Activated T-helper 1 cell treated with Interleukin-2 at 50 U/mL for 16 hours (primary cell): ENCODE results near the gene HIPK3.
"Not testable (repeated sequence)": the region's sequence is repeated elsewhere in the genome, so short reads cannot be mapped to it uniquely, and the experiment has no call there.

ENCODE experiments used
- DNase-seq: peaks from one replicate; pipeline ENCODE4 v3.0.0-alpha.2; 2020; ENCODE audit warnings: low read depth

Gene HIPK3

GRCh38 chr11:33259869-33260268 lies 2.7 kb downstream of the HIPK3 start:
- DNase-seq: no peak

GRCh38 chr11:33261350-33261749 lies 4.2 kb downstream of the HIPK3 start:
- not testable (repeated sequence) for DNase-seq

DNA sequence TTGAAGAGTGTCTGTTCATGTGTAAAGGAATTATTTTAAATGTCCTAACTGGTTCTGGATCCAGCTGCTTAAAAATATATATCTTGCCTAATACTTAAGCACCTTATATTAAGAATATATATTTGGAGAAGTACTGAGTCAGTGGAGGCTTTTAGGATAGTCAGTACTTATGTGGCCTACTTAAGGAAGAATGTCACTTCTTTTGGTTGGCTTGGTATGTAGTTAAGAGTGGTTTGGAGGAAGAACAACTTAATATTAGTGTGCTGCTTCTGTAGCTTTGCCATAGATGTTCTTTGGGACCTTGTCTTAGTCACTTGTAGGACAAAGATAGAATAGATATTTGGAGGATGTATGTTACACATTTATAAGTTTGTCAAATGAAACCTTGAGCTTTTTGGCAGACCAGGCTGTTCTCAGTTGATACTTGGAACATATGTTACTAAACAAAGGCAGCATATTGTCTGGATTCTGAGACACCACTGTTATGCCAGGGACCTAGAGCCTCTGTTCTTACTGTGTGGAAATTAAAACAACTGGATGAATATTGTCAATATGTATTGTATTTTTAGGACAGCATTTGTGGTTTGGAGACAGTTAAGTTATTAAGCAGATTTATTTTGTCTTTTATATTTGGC lies 4.9 kb downstream of the HIPK3 start:
- DNase-seq: no peak

DNA sequence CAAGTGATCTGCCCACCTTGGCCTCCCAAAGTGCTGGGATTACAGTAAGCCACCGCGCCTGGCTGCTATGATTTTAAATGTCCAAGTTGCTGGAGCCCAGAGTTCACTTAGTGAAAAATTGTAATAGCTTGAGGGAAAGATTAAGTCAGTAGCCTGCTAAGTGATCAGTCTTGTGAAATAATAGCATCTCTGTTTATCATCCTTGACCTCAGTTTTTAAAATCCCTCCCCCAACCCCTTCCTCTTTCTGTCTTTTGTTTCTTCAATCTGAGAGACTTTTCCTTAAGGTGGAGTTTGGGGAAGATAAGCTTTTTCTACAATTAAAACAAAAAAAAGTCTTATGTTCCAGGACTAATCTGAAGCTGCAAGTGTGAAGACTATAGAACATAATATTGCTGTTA lies 6.4 kb downstream of the HIPK3 start:
- no peak for DNase-seq

GRCh38 chr11:33264926-33265325 lies 7.7 kb downstream of the HIPK3 start:
- no peak for DNase-seq

DNA sequence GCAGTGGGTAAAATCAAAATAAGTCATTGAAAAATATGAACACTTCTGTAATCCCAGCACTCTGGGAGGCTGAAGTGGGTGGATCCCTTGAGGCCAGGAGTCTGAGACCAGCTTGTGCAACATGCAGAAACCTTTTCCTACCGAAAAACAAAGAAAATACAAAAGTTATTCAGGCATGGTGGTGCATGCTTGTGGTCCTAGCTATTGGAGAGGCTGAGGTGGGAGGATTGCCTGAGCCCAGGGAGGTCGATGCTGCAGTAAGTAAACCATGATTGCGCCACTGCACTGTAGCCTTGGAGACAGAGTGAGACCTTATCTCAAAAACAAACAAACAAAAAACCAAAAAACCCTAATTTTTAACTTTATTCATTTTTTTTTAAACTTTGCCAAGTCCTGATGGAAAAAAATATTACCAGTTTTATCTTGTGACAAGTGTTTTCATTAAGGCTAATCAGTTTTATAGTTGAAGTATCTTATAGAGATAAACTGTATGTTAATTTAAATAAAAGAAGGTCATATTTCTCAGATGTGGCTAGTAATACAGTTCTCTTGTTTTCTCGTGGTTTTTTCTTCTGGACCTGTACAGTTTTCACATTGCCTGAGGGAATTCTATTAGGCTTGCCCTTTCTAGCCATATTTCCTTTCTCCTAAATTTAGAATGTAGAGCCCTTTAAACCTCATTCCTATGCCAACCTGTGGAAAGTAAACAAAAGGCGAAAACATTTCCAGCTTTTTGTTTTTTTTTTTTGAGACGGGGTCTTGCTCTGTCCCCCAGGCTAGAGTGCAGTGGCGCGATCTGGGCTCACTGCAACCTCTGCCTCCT lies 9.4 kb downstream of the HIPK3 start:
- no peak for DNase-seq

GRCh38 chr11:33268945-33269540 lies 11.9 kb downstream of the HIPK3 start:
- DNase-seq: no peak

GRCh38 chr11:33269822-33270221 lies 12.6 kb downstream of the HIPK3 start:
- no peak for DNase-seq

GRCh38 chr11:33271059-33271458 lies 13.9 kb downstream of the HIPK3 start:
- DNase-seq: no peak

DNA sequence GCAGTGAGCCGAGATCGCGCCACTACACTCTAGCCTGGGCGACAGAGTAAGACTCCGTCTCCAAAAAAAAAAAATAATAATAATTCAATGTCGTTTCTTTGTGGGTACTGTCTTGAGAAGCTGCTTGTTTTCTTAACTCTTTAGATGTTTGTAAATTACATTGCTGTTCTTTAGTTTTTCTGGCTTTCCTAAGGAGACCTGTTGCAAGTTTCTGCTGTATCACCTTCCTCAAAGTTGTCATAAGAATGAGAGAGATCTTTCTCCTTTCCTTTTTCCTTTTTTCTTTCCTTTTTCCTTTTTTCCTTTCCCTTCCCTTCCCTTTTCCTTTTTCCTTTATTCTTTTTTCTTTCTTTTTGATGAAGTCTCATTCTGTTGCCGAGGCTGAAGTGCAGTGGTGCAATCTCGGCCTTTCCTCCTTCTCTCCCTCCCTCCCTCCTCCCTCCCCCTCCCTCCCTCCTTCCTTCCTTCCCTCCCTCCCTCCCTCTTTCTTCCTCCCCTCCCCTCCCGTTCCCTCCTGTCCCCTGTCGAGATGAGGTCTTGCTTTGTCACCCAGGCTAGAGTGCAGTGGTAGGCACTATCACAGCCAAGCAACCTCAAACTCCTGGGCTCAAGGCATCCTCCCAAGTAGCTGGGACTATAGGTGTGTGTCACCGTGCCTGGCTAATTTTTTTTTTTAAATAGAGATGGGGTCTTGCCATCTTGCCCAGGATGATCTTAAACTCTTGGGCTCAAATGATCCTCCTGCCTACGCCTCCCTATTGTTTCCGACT lies 15.3 kb downstream of the HIPK3 start:
- no peak for DNase-seq

- no peak for DNase-seq
Observed at GRCh38 chr11:33273656-33274055, 16.5 kb downstream of the HIPK3 start.

GRCh38 chr11:33280411-33280810 lies 23.2 kb downstream of the HIPK3 start:
- no peak for DNase-seq

- no peak for DNase-seq
Observed at GRCh38 chr11:33281758-33282157, 24.6 kb downstream of the HIPK3 start.

DNA sequence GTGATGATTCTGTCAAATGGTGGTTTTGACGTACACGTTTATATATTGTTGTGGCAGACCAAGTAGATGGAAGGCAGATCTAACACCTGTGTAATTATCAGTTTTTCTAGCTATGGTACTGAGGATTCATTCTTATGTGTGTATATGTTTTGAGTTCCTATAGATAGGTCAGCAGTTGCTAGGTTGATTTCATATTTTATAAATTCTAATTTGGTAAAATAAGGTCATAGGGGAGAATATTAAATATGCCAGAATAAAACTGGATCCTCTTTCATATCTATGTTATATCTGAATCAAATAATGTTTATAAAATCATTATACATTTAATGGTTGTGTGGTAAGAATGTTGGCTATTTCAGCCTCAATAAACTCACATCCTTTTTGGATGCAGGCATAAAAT lies 27.6 kb downstream of the HIPK3 start:
- no peak for DNase-seq

DNA sequence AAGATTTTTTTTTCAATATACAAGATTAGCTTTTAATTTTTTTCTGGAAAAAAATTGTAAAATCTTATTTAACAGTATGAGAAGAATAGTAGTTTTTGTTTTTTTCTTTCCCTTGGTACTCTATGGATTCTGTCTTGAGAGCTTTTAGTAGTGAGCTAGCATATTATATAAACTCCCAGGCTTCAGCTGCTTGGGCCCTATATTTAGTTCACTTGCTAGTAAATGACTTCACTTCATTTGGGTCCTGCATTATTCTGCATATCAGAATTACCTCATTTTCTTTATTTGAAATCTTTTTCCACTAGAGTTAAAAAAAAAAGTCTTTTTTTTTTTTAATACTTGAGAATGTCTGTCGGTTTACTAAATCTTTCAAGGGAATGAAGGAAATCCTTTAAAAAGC lies 33.1 kb downstream of the HIPK3 start:
- no peak for DNase-seq

DNA sequence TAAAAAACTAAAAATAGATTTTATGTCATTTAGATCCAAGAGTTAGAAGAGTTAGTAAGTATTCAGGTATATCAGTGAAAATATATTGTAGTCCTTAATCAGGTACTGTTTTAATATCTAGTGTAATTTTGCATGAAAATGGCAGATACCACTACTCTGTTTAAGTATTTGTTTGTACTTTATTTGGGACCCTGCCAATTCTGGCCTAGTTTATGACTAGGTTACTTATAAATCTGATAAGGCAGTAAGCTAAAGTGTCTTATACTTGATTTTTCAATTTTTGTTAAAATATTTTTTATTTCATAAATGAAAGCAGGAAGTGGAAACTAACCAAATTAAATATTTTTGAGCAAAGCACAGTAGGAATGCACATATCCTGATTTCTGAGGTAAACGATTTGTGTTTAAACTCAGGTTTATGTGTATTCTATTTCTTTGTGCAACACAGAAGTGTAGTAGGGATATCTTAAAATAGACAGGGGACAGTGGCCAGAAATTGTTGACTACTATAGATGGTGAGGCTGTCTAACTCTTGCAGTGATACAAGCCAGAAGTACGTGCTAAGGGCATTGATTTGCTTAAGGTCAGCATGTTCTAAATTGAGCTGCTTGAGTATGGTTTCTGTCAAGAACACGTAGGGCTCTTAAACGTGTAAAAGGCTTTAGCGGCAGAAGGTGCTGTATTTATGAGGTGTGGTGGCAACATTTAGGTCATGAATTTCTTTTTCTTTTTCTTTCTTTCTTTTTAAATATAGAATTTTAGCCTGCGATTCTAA lies 34.0 kb downstream of the HIPK3 start:
- DNase-seq: no peak

- no peak for DNase-seq
Observed at GRCh38 chr11:33292311-33292710, 35.1 kb downstream of the HIPK3 start.

- DNase-seq: no peak
Observed at GRCh38 chr11:33294224-33294623, 37.0 kb downstream of the HIPK3 start.

DNA sequence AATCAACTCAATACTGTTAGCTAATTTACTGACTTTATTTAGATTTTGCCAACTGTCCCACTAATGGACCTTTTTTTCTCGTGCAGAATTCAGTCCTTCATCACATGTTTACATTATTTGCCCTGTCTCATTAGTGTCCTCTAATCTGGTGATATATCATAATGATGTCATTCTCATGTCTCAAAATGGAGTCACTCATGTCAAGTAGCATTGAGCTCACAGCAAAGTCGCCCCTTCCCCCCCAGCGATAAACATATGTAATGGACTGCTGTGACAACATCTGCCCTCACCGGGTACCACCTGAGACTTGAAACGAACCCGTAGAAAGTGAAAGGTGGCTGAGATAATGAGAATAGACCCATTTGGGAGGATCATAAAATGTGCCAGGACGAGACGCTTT lies 37.6 kb downstream of the HIPK3 start:
- no peak for DNase-seq

GRCh38 chr11:33296695-33297094 lies 39.5 kb downstream of the HIPK3 start:
- no peak for DNase-seq

DNA sequence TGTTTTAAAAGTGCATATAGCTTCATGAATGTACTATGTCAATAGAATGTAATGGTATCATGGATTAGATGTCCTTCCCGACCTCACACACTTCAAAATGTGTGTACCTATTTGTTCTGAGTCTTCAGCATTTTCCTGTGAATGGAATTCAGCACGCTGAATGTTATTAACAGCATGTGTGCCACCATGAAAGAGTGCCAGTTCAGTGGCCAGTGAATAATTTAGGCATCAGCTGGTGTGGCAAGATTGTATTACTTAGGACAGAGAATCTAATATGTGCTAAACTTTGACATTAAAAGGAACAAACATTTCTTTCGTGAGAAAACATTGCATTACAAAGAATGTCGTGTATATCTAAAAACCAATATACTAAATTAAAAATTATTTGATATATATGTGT lies 46.4 kb downstream of the HIPK3 start:
- no peak for DNase-seq

- DNase-seq: not testable (repeated sequence)
Observed at GRCh38 chr11:33306821-33307220, 49.6 kb downstream of the HIPK3 start.
